GM18508 (cell line): Measurements from ENCODE around the gene ATP10B.
"Not testable (repeated sequence)": the region's sequence is repeated elsewhere in the genome, so short reads cannot be mapped to it uniquely, and the experiment has no call there.

Experiments used
- ATAC-seq: cut with Tn5 transposase; IDR thresholded peaks from one replicate; pipeline ENCODE4 v1.9.1; 2021; ENCODE audit warnings: moderate number of reproducible peaks; ENCODE audit not compliant: insufficient read depth, unreplicated experiment

The ATP10B gene

DNA sequence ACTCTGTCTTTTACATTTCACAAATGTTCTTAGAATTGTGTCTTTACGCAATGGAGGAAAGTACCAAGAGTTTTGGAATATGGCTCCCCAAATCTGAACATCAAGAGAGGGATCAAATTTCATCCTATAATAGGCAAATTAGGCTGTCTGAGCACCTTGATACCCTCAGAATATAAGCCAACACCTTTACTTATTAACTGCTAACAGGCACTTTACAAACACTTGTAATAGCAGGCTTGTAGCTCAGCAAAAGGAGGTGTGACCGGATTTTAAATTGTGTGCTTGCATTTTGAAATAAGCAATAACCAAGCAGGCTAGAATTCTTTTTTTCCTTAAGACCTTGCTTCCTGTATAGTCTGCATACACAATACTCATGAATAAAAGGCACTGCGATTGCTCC lies 92.0 kb downstream of the ATP10B start:
- ATAC-seq = no peak

DNA sequence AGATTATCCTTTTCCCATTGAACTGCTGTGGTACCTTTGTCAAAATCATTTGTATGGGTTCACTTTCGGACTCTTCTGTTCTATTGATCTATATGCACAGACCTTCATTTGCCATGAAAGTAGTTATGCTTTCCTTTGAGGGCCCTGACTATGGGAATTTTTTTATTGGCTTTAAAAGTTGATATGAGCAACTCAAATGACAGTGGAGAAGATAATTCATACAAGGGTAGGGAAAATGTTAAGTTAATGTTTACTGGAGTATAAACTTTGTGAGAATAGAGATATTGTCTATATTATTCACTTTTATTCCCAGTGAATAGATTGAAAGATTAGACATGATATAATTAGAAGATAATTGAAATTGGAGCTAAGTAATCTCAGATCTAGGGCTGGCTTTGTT lies 94.8 kb downstream of the ATP10B start:
- no peak for ATAC-seq

DNA sequence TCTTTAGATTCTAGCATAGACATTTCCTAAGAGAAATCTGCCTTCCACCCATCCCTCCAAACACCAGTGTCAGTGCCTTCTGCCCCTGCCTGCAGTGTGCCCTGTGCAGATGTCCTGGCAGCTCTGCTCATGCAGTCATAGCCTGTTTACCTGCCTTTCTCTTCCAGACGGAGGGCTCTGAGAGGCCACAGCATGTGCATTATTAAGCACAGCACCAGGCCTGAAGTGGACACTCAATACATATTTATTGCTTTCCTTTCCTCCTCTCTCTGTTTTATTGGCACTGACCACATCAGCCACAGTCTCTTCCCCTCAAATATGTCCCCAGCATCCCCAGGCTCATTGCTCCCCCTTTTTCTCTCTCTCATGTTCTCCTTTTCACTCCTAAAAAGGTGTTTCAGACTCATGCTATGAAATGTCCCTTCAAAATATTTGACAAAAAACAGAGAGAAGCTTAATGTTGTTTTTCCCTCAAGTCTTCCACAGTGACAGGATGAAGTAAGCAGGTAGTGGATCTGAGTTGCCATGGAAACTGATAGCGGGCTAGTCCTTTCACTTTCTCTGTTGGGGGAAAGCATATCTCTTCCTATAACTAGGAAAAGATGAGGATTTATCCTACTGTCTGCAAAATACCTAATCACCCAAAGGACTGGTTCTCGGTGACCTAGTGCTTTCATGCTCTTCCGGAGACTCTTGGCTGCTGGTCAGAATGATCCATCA lies 100.9 kb downstream of the ATP10B start:
- no peak for ATAC-seq

DNA sequence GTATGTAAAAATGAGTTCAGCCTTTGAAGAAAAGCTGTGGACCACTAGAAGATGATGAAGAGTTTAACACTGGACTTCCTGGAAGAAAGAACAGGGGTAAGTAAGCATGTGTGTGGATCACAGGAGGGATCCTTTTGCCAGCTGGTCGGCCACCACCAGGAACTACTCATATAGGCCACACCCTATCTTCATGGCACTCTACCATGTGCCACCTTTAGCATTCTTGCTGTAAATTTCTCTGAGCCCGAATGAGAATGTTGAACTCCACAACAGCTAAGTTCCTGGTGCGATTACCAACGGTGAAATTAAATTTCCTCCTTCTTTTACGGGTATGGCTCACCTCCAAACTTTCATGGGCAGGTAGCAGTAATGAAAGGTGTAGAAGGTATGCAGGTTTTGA lies 102.3 kb downstream of the ATP10B start:
- ATAC-seq = no peak

DNA sequence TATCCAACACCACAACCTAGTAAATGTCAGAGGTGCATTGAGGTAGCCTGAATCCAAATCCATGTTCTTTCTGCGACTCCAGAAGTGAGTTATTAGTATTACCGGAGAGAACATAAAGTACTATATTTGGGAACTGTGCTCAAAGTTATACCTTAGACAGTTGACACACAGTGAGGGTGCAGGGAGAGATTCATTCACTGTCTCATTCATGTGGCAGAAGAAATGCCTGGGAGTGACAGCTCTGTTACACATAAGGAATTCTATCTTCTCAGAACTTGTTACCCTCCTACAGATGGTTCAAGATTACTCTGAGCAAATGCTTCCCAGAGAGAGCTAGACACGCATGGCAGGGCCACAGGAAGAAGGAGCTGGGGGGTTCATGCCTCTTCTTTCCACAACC lies 103.0 kb downstream of the ATP10B start:
- no peak for ATAC-seq

DNA sequence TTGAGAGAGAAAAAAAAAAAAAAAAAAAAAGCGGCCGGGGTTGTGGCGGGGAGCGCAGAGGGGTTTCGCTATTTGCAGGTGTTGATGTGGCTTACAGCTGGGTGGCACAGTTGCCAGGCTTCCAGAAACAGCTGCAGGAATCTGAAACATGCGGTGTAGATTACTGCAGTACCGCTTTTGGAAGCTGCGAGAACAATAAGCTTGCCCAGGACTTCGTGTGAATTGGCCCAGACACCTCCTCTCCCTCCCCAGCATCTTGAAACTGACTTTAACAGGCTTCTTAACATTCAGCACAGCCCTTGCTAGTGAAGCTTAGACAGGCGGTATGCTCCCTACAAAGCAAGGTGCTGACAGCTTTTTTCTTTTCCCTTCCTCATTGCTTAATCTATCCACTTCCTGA lies 104.0 kb downstream of the ATP10B start:
- no peak for ATAC-seq

DNA sequence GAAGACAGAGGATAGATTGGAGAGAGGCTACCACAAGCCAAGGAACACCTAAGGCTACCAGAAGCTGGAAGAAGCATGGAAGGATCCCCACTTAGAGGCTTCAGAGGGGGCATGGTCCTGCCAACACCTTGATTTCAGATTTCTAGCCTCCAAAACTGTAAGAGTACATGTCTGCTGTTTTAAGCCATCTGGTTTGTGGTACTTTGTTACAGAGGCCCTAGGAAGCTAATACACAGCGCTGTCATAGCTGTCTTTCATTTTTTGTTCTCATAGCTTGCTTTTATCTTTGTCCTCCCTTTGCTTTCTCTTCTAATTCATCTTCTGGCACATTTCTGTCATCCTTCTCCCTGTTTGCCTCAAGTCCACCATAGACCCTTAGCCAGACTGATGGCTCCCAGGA lies 104.5 kb downstream of the ATP10B start:
- no peak for ATAC-seq

DNA sequence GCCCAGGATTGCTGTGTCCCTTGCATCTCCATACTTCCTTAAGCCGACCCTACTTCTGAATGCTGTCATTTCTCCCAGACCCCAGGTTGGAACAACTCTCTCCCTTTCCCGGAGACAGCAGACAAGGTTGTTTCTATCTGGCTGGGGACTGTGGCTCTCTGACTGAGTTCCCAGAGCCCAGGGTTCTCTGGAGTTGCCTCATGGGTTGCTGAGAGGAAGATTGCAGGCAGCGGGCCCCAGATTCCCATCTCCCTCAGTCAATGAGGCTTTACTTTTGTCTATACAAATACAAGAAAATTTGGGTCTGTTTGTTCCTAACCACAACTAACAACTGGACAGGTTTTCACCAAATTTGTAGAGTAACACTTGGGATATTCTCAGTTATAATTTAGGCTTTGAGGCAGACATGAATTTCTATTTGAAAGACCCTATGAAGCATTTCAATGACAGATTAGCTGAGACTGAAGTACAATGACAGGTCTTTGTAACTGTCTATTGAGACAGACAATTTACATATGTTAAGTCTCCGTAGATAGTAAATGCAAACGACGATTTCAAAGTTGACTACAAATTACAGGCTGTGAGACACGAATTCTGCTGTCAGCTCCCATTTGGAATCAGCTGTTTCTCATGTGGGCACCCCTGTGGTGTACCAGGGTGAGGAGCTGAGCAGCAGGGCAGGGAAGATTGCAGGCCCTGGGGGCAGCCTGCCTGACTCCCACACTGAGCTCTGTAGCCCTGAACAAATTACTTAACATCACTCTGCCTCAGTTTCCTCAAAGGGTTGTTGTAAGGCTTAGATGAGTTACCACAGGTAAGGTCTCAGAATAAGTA lies 107.5 kb downstream of the ATP10B start:
- ATAC-seq = no peak

DNA sequence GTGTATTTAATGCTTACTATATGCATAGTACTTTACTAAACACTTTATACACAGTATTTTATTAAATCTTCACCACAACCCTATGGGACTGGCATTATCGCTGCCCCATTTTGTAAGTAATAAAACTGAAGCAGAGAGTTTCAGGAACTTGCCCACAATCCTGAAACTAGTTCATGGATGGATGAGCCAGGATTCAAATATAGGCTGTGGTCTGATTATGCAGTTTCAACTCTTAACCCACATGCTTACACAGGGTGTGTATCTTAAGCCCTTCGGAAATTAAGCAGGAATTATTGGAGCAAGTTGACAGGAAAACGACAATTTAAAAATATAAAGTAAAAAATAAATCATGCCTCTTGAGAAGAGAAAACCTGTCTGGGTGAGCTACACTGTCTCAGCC lies 109.0 kb downstream of the ATP10B start:
- peak; percentile 58 for ATAC-seq

DNA sequence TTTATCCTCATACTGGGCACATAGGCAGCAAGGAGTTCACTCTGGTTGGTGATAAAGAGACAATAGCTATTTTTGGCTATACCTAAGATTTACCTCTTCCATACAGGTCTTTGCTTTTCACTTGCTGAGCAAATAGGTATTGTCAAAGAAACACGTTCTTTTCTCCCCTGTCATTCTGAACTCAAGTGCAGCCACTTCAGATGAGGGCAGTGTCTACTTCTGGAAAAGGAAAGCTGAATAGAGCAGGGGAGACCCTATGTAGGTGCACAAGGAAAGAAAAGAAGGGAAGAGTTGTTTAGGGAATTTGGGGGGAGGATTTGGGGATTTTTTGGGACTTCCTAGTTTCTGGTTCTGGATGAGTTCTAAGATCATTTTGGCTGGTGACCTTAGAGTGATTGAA lies 109.6 kb downstream of the ATP10B start:
- no peak for ATAC-seq

DNA sequence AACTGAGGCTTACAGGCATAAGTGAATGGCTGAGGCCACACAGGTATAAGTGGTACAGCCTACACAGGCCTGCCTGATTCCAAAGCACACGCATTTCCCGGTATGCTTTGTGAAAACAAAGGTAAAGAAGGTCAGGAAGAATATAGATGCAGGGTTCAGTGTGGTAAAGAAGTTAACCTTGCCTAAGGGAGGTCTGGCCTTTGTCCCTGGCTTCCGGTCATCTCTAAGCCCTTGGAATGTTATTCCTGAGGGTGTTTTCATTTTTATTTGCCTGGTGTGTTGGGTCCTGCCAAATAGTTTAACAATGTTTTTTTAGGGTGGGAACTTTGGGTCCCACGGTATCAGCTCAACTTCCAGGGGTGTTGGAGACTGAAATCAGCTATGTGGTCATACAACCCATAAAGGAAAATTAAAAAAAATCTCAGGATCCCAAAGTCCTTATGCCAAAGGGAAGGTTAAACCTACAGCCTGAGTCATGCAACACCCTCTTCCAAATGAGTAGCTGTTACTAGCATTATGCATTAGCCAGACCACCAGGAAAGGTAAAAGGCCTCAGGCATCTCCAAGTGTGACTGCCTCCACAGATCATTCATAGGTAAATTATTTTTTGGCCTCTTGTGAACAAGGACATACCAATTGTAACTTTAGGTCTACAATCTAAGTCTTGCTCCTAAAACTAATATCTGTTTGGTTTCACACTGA lies 124.6 kb downstream of the ATP10B start:
- ATAC-seq = no peak

DNA sequence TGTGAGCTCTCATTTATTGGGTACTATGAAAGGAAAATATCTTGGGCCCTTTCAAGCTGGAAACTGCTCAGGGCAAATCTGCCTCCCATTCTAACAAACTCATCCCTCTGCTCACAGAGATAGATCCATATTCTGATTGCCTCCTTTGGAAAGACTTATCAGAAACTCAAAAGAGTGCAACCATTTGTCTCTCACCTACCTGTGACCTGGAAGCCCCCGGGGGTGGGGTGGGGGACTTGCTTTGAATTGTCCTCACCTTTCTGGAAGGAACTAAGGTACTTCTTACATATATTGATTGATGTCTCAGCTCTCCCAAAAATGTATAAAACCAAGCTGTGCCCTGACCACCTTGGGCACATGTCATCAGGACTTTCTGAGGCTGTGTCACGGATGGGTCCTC lies 125.3 kb downstream of the ATP10B start:
- no peak for ATAC-seq

DNA sequence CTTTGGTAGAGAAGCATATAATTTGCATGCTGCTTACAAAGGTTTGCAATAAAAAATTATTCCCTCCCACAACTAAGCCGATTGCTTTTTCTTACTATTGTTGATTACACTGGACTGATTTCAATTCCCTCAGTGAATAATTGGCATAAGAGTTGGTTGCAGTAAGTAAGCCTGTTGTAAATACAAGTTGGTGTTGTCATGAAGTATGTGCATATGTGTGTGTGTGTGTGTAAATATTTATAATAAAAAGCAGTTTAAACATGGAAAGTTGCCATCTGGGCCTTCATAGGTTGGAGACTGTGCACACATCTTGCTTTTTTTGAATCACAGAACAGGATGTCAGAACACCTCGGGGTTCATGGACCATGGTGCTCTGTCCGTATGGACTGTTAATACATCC lies 131.2 kb downstream of the ATP10B start:
- no peak for ATAC-seq

DNA sequence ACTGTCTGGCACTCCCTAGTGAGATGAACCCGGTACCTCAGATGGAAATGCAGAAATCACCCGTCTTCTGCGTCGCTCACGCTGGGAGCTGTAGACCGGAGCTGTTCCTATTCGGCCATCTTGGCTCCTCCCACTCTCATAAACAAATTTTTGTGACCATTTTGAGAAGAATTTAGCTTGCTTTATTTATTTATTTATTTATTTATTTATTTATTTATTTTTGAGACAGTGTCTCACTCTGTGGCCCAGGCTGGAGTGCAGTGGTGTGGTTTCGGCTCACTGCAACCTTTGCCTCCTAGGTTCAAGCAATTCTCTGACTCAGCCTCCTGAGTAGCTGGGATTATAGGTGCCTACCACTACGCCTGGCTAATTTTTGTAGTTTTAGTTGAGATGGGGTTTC lies 136.5 kb downstream of the ATP10B start:
- not testable (repeated sequence) for ATAC-seq

DNA sequence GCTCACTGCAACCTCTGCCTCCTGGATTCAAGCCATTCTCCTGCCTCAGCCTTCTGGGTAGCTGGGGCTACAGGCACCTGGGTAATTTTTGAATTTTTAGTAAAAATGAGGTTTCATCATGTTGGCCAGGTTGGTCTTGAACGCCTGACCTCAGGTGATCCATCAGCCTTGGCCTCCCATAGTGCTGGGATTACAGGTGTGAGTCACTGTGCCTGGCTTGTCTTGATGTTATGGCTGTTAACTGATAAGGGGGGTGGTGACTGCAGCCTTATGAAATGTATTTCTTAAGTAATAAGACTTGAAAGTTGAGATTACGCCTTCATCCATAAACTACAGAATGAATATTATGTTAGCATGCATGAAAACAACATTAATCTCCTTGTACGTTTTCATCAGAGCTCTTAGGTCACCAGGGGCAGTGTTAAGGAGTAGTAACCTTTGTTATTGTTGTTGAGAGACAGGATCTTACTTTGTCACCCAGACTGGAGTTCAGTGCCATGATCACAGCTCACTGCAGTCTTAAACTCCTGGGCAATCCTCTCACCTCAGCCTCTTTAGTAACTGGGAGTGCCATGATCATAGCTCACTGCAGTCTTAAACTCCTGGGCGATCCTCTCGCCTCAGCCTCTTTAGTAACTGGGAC lies 148.3 kb downstream of the ATP10B start:
- ATAC-seq = no peak

DNA sequence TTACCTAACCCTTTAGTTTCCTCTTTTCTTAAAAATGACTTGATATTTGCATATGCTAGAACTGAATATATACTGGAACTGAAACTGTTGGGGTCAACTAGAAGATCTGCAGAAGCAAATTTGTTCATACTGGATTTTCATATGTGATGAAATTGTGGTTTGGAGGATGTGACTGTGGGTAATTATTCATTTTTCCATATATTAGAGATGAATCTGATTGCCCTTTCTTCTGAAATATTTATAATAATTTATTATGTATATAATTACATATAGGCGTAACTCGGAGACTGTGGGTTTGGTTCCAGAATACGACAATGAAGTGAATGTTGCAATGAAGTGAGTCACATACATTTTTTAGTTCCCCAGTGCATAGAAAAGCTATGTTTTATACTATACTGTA lies 149.1 kb downstream of the ATP10B start:
- ATAC-seq = peak; percentile 90

DNA sequence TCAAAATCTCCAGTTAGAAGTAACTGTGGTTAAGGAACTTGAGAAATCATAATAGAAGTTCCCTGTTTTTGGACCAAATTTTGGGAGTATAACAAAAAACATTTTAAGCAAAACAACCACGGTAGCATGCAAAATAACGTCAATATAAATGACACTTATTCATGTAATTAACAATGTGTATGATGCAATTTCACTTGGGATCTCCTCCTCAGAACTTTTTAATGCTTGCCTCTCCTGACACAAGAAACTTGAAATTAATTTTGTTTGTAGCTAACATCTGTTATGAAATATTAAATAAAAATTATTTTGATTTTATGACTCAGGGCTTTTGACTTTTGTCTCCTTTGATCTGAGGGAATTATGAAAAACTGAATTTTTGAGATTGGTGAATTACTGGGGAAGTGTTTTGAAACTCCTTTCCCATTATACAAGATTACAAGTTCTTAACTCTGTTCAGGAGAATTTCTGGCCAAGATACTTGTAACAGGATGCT lies 149.7 kb downstream of the ATP10B start:
- no peak for ATAC-seq

DNA sequence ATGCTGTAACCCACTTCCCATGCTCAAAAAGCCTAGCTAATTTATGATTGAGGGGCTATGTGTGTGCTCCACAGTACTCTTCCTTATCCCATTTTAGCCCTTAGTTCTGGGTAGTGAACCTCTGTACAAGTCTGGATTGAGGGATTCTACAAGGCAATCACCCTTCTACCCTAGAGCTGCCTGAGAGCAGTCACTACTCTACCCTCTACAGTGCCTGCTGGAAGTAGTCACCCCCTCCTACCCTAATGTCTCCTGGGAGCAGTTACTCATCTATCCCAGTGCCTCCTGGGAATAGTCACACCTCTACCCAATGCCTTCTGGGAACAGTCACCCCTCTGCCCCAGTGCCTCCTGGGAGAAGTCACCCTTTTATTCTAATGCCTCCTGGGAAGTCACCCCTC lies 150.6 kb downstream of the ATP10B start:
- ATAC-seq = no peak

DNA sequence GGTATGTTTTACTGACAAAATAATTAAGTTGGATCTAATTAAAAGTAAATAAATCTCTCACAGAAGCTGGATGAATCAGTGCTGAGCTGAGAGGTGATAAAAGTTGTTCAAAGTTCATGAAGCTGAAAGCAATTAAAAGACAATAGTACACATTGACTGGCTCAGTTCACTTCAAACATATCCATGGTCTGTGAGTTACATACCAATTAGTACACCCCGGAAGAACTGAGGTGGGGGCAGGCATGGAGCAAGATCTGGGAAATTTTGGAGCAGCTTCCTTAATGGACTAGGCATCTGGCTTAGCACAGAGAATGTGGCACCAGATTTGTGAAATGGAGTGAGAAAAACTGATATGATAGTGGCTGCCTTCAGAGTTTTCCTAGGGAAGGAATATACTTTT lies 152.7 kb downstream of the ATP10B start:
- no peak for ATAC-seq

DNA sequence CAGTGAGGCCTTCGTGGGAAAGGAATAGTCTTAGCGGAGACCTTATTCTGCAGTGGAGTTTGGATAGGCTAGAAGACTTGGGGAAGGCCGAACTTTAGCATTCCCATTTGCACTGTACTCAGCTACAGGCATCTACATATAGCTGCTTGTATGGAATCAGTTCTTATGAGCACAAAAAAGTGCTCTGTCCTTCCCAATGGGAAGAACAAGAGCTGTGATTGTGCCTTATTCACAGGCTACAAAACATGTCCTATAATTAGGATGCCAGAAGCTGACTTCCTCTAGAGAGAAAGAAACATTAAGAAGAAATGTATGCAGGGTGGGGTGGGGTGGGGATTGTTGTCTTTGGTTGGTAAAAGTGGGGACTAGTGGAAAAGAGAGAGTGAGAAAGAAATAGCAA lies 154.7 kb downstream of the ATP10B start:
- no peak for ATAC-seq

DNA sequence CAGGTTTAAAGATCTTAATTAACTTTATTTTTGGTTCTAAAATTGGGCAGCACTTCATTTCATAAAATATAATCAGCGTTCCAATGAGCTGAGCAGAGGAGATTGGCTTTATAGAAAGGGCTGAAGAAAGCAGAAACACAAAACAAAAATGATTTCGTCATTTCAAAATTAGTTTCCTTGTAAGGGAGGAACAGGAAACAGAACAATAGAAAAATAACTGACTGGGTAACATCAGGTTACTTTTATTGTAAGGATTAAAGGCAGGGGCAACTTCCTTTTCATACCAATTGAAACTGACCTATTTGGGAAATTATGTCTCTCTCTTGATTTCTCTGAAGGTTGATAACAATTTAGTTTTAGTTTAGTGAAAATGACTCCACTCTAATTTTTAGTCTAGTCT lies 157.1 kb downstream of the ATP10B start:
- no peak for ATAC-seq
